A673 (cell line): Measurements from ENCODE around the gene TMEM72.

Experiments
- CTCF ChIP-seq: fragments of 300-800, 200-600 bp; sonication (generic); conservative IDR thresholded peaks from 2 replicates; pipeline ENCODE4 v1.5.1; 2017; ENCODE audit warnings: low read depth, mild to moderate bottlenecking, antibody characterized with exemption, low read length, moderate library complexity, mixed read lengths
- EZH2 ChIP-seq: fragments of 200-600 bp; sonication (generic); IDR thresholded peaks from 2 replicates; pipeline ENCODE4 v1.6.1; 2017; ENCODE audit warnings: borderline replicate concordance, low read depth, mild to moderate bottlenecking, mixed read lengths, antibody characterized with exemption, low read length; ENCODE audit not compliant: poor library complexity, severe bottlenecking

GRCh38 chr10:44968091-44968490 lies 57.0 kb downstream of the TMEM72 start:
- TF ChIP-seq CTCF (no peak), EZH2 (no peak)
